Ovary (tissue), 9 donors: ENCODE data around the gene WWOX. TPM values are rescaled to one million over a fixed set of nuclear protein-coding genes. Genes with fewer than 3 reads are reported as not detected.

Experiments
- DNase-seq, 5 donors: peaks; one replicate each; pipeline ENCODE4 v3.0.0-alpha.2; 2019 to 2020
- H3K27ac ChIP-seq, 2 donors: fragments of 200-600 bp; one replicate each; pipeline versions ENCODE4 v1.5.1 to v1.8.0; 2019 to 2022
- H3K27me3 ChIP-seq: fragments of 200-600 bp; one replicate; pipeline ENCODE4 v1.8.0; 2022
- H3K36me3 ChIP-seq: fragments of 200-600 bp; sonication (generic); one replicate; pipeline ENCODE4 v1.5.1; 2019
- H3K4me1 ChIP-seq: one replicate; pipeline ENCODE4 v1.8.1; 2013; ENCODE audit warnings: mild to moderate bottlenecking, moderate library complexity; ENCODE audit not compliant: insufficient read depth
- H3K4me3 ChIP-seq: fragments of 200-600 bp; sonication (generic); one replicate; pipeline ENCODE4 v1.5.1; 2017
- H3K9me3 ChIP-seq, 2 donors: fragments of 200-600 bp in 1 of 2; sonication (generic) in 1 of 2; one replicate each; pipeline versions ENCODE4 v1.5.1 to v1.8.1; 2013 to 2019; ENCODE audit warnings: mild to moderate bottlenecking in 1 of 2, moderate library complexity in 1 of 2
- CTCF ChIP-seq, 3 donors: fragments of 450-650 bp in 2 of 3; fragments of 200-600 bp in 1 of 3; IDR thresholded peaks; one replicate each; pipeline versions ENCODE4 v1.5.1 to v1.8.0; 2016 to 2022; ENCODE audit warnings: antibody characterized with exemption in 3 of 3, mild to moderate bottlenecking in 1 of 3
- EP300 ChIP-seq: sonication (generic); formaldehyde crosslinking; IDR thresholded peaks from one replicate; pipeline ENCODE4 v1.6.1; 2017; ENCODE audit warnings: antibody characterized with exemption
- POLR2A ChIP-seq: fragments of 450-650 bp; IDR thresholded peaks from one replicate; pipeline ENCODE4 v1.6.1; 2017; ENCODE audit warnings: antibody characterized with exemption, mild to moderate bottlenecking, moderate library complexity
- WGBS, 3 donors: extraction: QIAGEN DNeasy Blood & Tissue Kit in 1 of 3; methylation state at CpG; one replicate each; pipeline versions ENCODE4 v1.1.5 to v1.1.7; 2013 to 2017; 5-methylcytosine and 5-hydroxymethylcytosine counted together
- intact Hi-C, 4 donors: fragments of 100-400 bp; cut with DNase I; formaldehyde crosslinking; loops; one replicate each; pipeline versions ENCODE4 v1.11.0 to v1.15.1; 2022 to 2023
- polyA plus RNA-seq, 2 donors: library from polyadenylated mRNA; stranded (reverse); fragments of 200-250 nt in 1 of 2; fragments of 350-450 nt in 1 of 2; fragmentation: Illumina TruSeq in 1 of 2; extraction: RNeasy Lipid Tissue Mini Kit (QIAGEN cat#74804) in 1 of 2; gene quantifications; one replicate each; pipeline ENCODE4 v1.2.3, GENCODE V29; 2013 to 2014
- total RNA-seq, 7 donors: library from RNA; depleted of rRNA in 2 of 7; stranded (reverse); fragments of >200 nt in 2 of 7; fragmentation: NEBNext Ultra II Directional in 3 of 7; extraction: Animal tissue kit (Norgen Biotek cat#: 25700) in 3 of 7; gene quantifications; one replicate each; pipeline versions ENCODE4 v1.1.0 to v1.2.4, GENCODE V29; 2016 to 2023
- donor health status: DM: no; HTN: no; CAD: no; lungs with moderate emphysema.
- donor health status: DM: no; HTN: no; CAD: no.
- donor health status: Bipolar disorder and iron deficiency.
- donor health status: DM: yes; HTN: yes; CAD: no.
- donor health status: DM: no; HTN: no; CAD: no.
- donor health status: DM: yes; HTN: yes; CAD: no.

The WWOX gene
- total and polyA plus RNA-seq, 9 donors = 11.0 to 40.5 (median 25.2) TPM

- 70 to 79% (median 75%) methylated on average over 15 of the region's 15 CpGs for WGBS, 3 donors
- no peak for TF ChIP-seq EP300
- H3K4me3 ChIP-seq = no peak overlapping the region
- H3K36me3 ChIP-seq = no peaks in the 10 kb centered on the region
- H3K27ac ChIP-seq = no peak overlapping the region
- intact Hi-C loops = no loop called here
- DNase-seq = no peak
- H3K27me3 ChIP-seq = no peaks in the 10 kb centered on the region
- H3K9me3 ChIP-seq = no peaks in the 10 kb centered on the region
- peaks cover 9% of the 10 kb centered on the region for H3K4me1 ChIP-seq
Measured at GRCh38 chr16:79064256-79064972, 965.0 kb downstream of the WWOX start.

- Histone ChIP-seq H3K27ac (no peak overlapping the region), H3K4me1 (peaks cover 10% of the 10 kb centered on the region), H3K36me3 (no peaks in the 10 kb centered on the region), H3K27me3 (no peaks in the 10 kb centered on the region), H3K9me3 (no peaks in the 10 kb centered on the region), H3K4me3 (no peak overlapping the region)
- no peak for DNase-seq
- intact Hi-C loops = no loop called here
- TF ChIP-seq EP300 = no peak
- TF ChIP-seq POLR2A = no peak
- no peak for TF ChIP-seq CTCF (IDR thresholded peaks at IDR 0.05)
- WGBS, 3 donors = 82 to 86% (median 85%) methylated on average over 7 of the region's 7 CpGs
Measured at GRCh38 chr16:79066561-79066960, 967.1 kb downstream of the WWOX start.

GRCh38 chr16:79067600-79067999, 968.1 kb downstream of the WWOX start:
- TF ChIP-seq POLR2A = no peak
- intact Hi-C loops = no loop called here
- Histone ChIP-seq H3K9me3 (no peaks in the 10 kb centered on the region), H3K36me3 (no peaks in the 10 kb centered on the region), H3K27ac (no peak overlapping the region), H3K4me3 (no peak overlapping the region), H3K4me1 (peaks cover 13% of the 10 kb centered on the region), H3K27me3 (no peaks in the 10 kb centered on the region)
- DNase-seq = no peak
- WGBS, 3 donors = 87 to 92% (median 91%) methylated on average over 7 of the region's 7 CpGs

- peak in 4 of 5 donors; percentile 28 to 44 (median 38) for DNase-seq
- Histone ChIP-seq H3K27me3 (no peaks in the 10 kb centered on the region), H3K36me3 (no peaks in the 10 kb centered on the region), H3K4me3 (no peak overlapping the region), H3K27ac (peak overlapping the region in 1 of 2 donors; percentile 16), H3K9me3 (no peaks in the 10 kb centered on the region), H3K4me1 (peaks cover 14% of the 10 kb centered on the region)
- 53 to 62% (median 60%) methylated on average over 12 of the region's 12 CpGs for WGBS, 3 donors
- intact Hi-C loops = no loop called here
- no peak for TF ChIP-seq POLR2A
Measured at GRCh38 chr16:79069121-79069520, 969.7 kb downstream of the WWOX start.

GRCh38 chr16:79069633-79070032, 970.2 kb downstream of the WWOX start:
- H3K36me3 ChIP-seq = no peaks in the 10 kb centered on the region
- WGBS, 3 donors = 15 to 33% (median 17%) methylated on average over 1 of the region's 1 CpG
- H3K9me3 ChIP-seq = no peaks in the 10 kb centered on the region
- H3K4me1 ChIP-seq = peaks cover 16% of the 10 kb centered on the region
- H3K4me3 ChIP-seq = no peak overlapping the region
- no peaks in the 10 kb centered on the region for H3K27me3 ChIP-seq
- TF ChIP-seq POLR2A = no peak
- intact Hi-C loops = no loop called here
- peak overlapping the region in 1 of 2 donors; percentile 16 for H3K27ac ChIP-seq
- DNase-seq = no peak

GRCh38 chr16:79071424-79071823, 972.0 kb downstream of the WWOX start:
- no peaks in the 10 kb centered on the region for H3K9me3 ChIP-seq
- H3K27me3 ChIP-seq = no peaks in the 10 kb centered on the region
- WGBS, 3 donors = 39 to 52% (median 45%) methylated on average over 4 of the region's 4 CpGs
- intact Hi-C loops = no loop called here
- no peak for TF ChIP-seq CTCF (IDR thresholded peaks at IDR 0.05)
- TF ChIP-seq POLR2A = no peak
- no peak for TF ChIP-seq EP300
- no peak overlapping the region for H3K4me3 ChIP-seq
- H3K27ac ChIP-seq = no peak overlapping the region
- H3K36me3 ChIP-seq = no peaks in the 10 kb centered on the region
- H3K4me1 ChIP-seq = peaks cover 16% of the 10 kb centered on the region
- peak; percentile 48 to 70 (median 64) for DNase-seq
